Vagina (tissue), 2 donors: ENCODE data around the gene ARFGAP2. TPM values are rescaled to one million over a fixed set of nuclear protein-coding genes. Genes with fewer than 3 reads are reported as not detected.

Source experiments
- DNase-seq, 2 donors: peaks; one replicate each; pipeline ENCODE4 v3.0.0-alpha.2; 2017; ENCODE audit errors: extremely low spot score in 2 of 2
- H3K27ac ChIP-seq: fragments of 200-600 bp; sonication (generic); one replicate; pipeline ENCODE4 v1.5.1; 2019
- H3K27me3 ChIP-seq: fragments of 200-600 bp; sonication (generic); one replicate; pipeline ENCODE4 v1.5.1; 2019
- H3K36me3 ChIP-seq, 2 donors: fragments of 200-600 bp; sonication (generic); one replicate each; pipeline ENCODE4 v1.5.1; 2017 to 2019
- H3K4me1 ChIP-seq: fragments of 200-600 bp; sonication (generic); one replicate; pipeline ENCODE4 v1.5.1; 2019
- H3K4me3 ChIP-seq, 2 donors: fragments of 200-600 bp; sonication (generic); 1 replicate in 1 of 2; 2 replicates in 1 of 2; pipeline ENCODE4 v1.5.1; 2016 to 2019
- H3K9me3 ChIP-seq: fragments of 200-600 bp; sonication (generic); one replicate; pipeline ENCODE4 v1.5.1; 2019
- CTCF ChIP-seq, 3 experiments: fragments of 450-650 bp in 2 of 3; fragments of 200-600 bp in 1 of 3; sonication (generic) in 1 of 3; IDR thresholded peaks; one replicate each; pipeline ENCODE4 v1.5.1; 2017 to 2019; ENCODE audit warnings: antibody characterized with exemption in 3 of 3, mild to moderate bottlenecking in 2 of 3, moderate library complexity in 2 of 3
- POLR2A ChIP-seq, 2 donors: fragments of 450-650 bp; IDR thresholded peaks; one replicate each; pipeline ENCODE4 v1.6.1; 2017; ENCODE audit warnings: antibody characterized with exemption in 2 of 2, mild to moderate bottlenecking in 2 of 2, moderate library complexity in 2 of 2
- POLR2AphosphoS5 ChIP-seq, 2 donors: sonication (generic); formaldehyde crosslinking; IDR thresholded peaks; one replicate each; pipeline ENCODE4 v1.9.0; 2017; ENCODE audit warnings: antibody characterized with exemption in 2 of 2, mild to moderate bottlenecking in 2 of 2, low read depth in 1 of 2; ENCODE audit not compliant: insufficient read depth in 1 of 2
- intact Hi-C: fragments of 100-400 bp; cut with DNase I; formaldehyde crosslinking; loops from one replicate; pipeline ENCODE4 v1.15.1; 2023
- total RNA-seq: library from RNA; depleted of rRNA; stranded (reverse); fragments of >200 nt; gene quantifications from one replicate; pipeline ENCODE4 v1.2.3, GENCODE V29; 2016

ARFGAP2 gene
- total RNA-seq, 1 donor from 2014 or later, result 79.3 TPM

DNA sequence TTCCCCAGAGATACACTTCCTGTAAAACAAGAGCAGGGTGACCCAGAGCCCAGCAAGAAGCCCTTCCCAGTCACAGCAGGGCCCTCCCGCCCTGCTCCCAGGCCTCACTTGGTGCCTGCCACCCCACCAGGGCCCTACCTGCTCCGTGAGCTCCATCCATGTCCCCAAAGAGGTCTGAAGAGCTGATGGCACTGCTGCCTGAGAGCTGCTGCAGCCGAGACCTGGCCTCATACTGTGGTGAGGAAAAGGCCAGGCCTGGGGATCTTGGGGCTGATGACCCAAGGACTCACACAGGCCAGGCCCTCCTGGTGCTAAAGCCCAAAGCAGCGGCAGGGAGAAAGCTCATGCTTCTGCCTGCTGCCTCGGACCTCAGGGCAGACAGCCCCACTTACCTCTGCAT lies 10.3 kb downstream of the ARFGAP2 start:
- Histone ChIP-seq H3K4me1 (peaks cover 13% of the 10 kb centered on the region), H3K27ac (no peak overlapping the region), H3K36me3 (peaks cover 8 to 78% of the 10 kb centered on the region in 2 donors), H3K9me3 (no peaks in the 10 kb centered on the region), H3K27me3 (no peaks in the 10 kb centered on the region), H3K4me3 (no peak overlapping the region)
- intact Hi-C loops, result no loop called here
- no peak for DNase-seq
- no peak for TF ChIP-seq POLR2A (IDR thresholded peaks at IDR 0.05)
- no peak for TF ChIP-seq CTCF (IDR thresholded peaks at IDR 0.05)
- no peak for TF ChIP-seq POLR2AphosphoS5 (IDR thresholded peaks at IDR 0.05; ENCODE audit: insufficient read depth in 1 of 2, low read depth in 1 of 2)

- H3K36me3 ChIP-seq, result peaks cover 8 to 69% of the 10 kb centered on the region in 2 donors
- no peak overlapping the region for H3K27ac ChIP-seq
- intact Hi-C loops, result no loop called here
- no peaks in the 10 kb centered on the region for H3K9me3 ChIP-seq
- H3K4me1 ChIP-seq, result peaks cover 9% of the 10 kb centered on the region
- no peaks in the 10 kb centered on the region for H3K27me3 ChIP-seq
- DNase-seq, result no peak
- no peak overlapping the region for H3K4me3 ChIP-seq
- no peak for TF ChIP-seq POLR2A (IDR thresholded peaks at IDR 0.05)
- TF ChIP-seq POLR2AphosphoS5 (IDR thresholded peaks at IDR 0.05; ENCODE audit: insufficient read depth in 1 of 2, low read depth in 1 of 2), result no peak
- no peak for TF ChIP-seq CTCF (IDR thresholded peaks at IDR 0.05)
Measured at GRCh38 chr11:47165253-47165840, 11.3 kb downstream of the ARFGAP2 start.

DNA sequence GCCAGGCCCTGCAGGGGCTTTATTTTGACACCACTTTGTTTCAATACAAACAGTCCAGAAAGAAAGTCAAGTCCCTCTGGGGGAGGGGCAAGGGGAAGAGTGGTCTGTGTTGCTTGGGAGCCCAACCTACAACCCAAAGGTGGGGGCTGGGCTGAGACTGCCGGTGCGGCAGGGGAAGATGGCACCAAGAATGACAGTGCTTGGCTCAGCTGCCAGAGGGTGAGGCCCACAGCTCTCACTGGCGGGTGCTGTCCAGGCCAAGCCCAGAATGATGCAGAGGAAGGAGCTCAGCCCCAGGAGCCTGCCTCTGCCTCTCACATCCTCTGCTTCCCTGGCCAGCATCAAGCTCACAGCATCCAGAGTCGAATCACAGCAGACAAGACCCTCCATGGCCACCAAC lies 12.4 kb downstream of the ARFGAP2 start:
- Histone ChIP-seq H3K4me3 (no peak overlapping the region), H3K27ac (no peak overlapping the region), H3K9me3 (no peaks in the 10 kb centered on the region), H3K4me1 (peaks cover 9% of the 10 kb centered on the region), H3K27me3 (no peaks in the 10 kb centered on the region), H3K36me3 (peaks cover 8 to 58% of the 10 kb centered on the region in 2 donors)
- TF ChIP-seq POLR2AphosphoS5 (IDR thresholded peaks at IDR 0.05; ENCODE audit: insufficient read depth in 1 of 2, low read depth in 1 of 2) (no peak), POLR2A (IDR thresholded peaks at IDR 0.05) (no peak), CTCF (IDR thresholded peaks at IDR 0.05) (no peak)
- DNase-seq, result no peak
- intact Hi-C loops, result no loop called here

DNA sequence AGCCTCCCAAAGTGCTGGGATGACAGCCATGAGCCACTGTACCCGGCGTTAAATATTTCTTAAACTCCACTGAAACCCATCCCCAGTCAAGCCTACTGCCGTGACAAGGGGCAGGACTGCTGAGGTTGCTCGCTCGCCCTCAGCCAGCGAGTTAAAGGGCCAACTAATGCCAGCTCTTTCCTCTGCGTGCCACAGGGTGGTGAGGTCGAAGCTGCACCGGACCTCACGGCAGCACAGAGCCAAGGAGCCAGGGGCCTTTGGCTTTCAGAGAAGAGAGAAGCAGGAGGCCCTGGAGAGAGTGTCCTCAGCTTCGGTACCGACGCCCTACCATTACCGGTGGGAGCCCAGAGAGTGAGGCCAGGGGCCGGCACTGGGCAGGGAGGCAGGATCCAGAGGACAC lies 12.8 kb downstream of the ARFGAP2 start:
- Histone ChIP-seq H3K9me3 (no peaks in the 10 kb centered on the region), H3K4me1 (peaks cover 9% of the 10 kb centered on the region), H3K27me3 (no peaks in the 10 kb centered on the region), H3K27ac (no peak overlapping the region), H3K36me3 (peaks cover 8 to 54% of the 10 kb centered on the region in 2 donors), H3K4me3 (no peak overlapping the region)
- no peak for DNase-seq
- intact Hi-C loops, result no loop called here
- no peak for TF ChIP-seq CTCF (IDR thresholded peaks at IDR 0.05)
- TF ChIP-seq POLR2AphosphoS5 (IDR thresholded peaks at IDR 0.05; ENCODE audit: insufficient read depth in 1 of 2, low read depth in 1 of 2), result no peak
- no peak for TF ChIP-seq POLR2A (IDR thresholded peaks at IDR 0.05)

GRCh38 chr11:47163193-47163592 lies 13.5 kb downstream of the ARFGAP2 start:
- no peak overlapping the region for H3K4me3 ChIP-seq
- no peak for DNase-seq
- peaks cover 9% of the 10 kb centered on the region for H3K4me1 ChIP-seq
- no peak for TF ChIP-seq POLR2AphosphoS5 (IDR thresholded peaks at IDR 0.05; ENCODE audit: insufficient read depth in 1 of 2, low read depth in 1 of 2)
- no peak for TF ChIP-seq CTCF (IDR thresholded peaks at IDR 0.05)
- TF ChIP-seq POLR2A (IDR thresholded peaks at IDR 0.05), result no peak
- H3K9me3 ChIP-seq, result no peaks in the 10 kb centered on the region
- no peak overlapping the region for H3K27ac ChIP-seq
- intact Hi-C loops, result no loop called here
- peaks cover 8 to 47% of the 10 kb centered on the region in 2 donors for H3K36me3 ChIP-seq
- H3K27me3 ChIP-seq, result no peaks in the 10 kb centered on the region
